SHP77 treated with DMSO at 0.1 percent for 48 hours (cell line): Measurements from ENCODE around the gene MYO1E.

Experiments
- DNase-seq: peaks from one replicate; lab custom pipeline; 2025; lab: John Stamatoyannopoulos, UW

Gene MYO1E

GRCh38 chr15:59191855-59192237 lies 180.8 kb downstream of the MYO1E start:
- DNase-seq, result no peak

DNA sequence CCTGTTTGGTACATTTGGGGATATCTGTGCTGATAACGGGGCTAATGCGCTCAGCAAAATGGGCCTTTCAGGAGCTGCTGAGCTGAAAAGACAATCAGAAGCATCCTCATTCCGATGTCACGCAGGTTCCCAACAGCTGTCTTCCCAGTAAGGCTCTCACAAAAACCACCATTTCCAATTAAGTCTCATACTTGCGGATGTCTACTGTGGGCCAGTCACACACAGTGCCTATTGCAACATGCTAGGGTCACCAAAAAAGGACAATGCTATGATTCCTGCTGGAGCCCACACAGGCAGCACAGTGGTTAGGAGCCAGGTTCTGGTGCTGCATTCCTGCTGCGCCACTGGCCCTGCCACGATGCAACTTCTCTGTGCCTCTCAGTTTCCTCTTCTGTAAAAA lies 182.4 kb downstream of the MYO1E start:
- DNase-seq, result no peak

GRCh38 chr15:59189241-59189640 lies 183.4 kb downstream of the MYO1E start:
- DNase-seq, result no peak

DNA sequence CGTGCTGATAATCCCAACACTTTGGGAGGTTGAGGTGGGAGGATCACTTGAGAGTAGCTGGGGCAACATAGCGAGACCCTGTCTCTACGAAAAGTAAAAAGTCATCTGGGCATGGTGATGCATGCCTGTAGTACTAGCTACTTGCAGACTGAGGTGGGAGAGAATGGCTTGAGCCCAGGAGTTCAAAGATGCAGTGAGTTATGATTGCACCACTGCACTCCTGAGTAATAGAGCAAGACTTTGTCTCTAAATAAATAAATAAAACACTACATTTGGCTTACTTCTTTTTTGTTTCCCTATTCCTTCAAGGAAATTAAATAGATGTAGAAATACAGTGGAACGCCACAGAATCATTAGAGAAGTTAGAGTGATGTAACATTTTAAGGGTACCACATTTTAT lies 186.2 kb downstream of the MYO1E start:
- no peak for DNase-seq

- no peak for DNase-seq
Observed at GRCh38 chr15:59185725-59186124, 186.9 kb downstream of the MYO1E start.

- DNase-seq, result no peak
Observed at GRCh38 chr15:59180945-59181600, 191.6 kb downstream of the MYO1E start.

DNA sequence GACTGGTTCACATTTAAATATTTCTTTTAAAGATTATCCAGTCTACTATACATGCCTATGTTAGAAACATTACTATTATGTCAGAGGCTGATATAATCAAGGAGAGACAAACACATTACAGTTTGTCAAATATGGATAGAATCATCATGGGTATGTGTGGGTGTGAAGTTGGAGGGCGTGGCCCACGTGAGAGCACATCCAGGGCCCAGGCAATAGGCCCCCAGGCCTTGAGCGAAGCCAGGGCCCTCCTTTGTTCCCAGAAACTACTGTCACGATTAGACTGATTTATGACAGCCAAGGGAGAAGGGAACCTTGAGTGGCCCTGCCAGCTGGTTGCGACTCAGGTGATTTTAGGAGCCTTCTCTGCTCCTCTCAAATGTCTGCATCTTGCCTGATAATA lies 193.0 kb downstream of the MYO1E start:
- no peak for DNase-seq

- peak; percentile 5 for DNase-seq
Observed at GRCh38 chr15:59178151-59178695, 194.4 kb downstream of the MYO1E start.

- no peak for DNase-seq
Observed at GRCh38 chr15:59177317-59177660, 195.4 kb downstream of the MYO1E start.

DNA sequence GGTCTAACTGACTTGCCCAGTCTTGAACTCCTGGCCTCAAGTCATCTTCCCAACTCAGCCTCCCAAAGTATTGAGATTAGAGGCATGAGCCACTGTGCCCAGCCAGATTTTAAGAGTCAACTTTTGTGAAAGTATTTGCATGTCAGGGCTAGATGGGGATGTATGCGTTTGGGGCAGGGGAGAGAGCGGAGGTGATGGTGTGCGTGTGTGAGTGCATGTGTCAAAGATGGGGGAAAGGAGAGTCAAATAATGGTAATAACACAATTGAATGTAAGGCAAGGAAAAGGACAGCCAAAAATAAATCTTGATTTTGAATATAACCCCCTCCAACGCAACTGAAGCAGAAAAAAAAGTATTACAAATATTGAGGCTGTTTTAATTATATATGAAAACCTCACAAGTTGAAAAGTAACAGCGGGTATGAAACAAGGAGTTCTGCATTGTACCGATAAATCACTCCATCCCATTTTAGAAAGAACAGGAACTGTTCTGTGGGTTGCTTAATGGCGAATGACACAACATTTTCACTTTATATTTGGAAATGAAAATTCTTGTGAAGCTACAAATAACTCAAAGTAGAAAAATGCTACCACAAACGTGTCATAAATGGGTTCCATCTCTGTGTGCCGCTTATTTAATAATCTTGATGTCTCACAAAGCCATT lies 195.9 kb downstream of the MYO1E start:
- no peak for DNase-seq

- peak; percentile 52 for DNase-seq
Observed at GRCh38 chr15:59174835-59175831, 197.5 kb downstream of the MYO1E start.

- DNase-seq, result no peak
Observed at GRCh38 chr15:59174151-59174834, 198.4 kb downstream of the MYO1E start.

- no peak for DNase-seq
Observed at GRCh38 chr15:59173194-59173593, 199.5 kb downstream of the MYO1E start.

DNA sequence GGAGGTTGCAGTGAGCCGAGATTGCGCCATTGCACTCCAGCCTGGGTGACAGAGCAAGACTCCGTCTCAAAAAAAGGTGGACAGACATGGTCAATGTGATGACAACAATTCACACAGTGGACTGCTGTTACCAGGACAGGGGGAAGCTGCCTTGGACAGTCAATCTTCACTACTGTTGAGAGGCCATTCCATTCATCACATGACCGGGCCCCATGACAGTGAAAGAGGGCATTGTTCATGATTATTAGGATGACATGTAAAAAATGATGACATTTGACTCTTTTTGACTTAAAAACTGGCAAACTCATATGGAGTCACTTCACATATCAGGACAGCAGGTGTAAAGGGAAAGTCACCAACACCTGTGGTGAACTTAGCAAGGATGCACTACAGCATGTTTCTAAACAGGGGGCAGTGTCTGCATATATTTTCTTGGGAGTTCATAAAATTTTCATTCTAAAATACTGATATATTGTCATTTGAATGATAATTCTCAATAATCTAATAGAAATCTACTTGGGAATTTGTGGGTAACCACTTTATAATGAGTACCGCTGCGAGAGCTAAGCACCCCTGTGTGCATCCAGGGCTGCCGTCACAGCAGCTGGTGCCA lies 200.3 kb downstream of the MYO1E start:
- no peak for DNase-seq

GRCh38 chr15:59171067-59171397 lies 201.6 kb downstream of the MYO1E start:
- no peak for DNase-seq

- no peak for DNase-seq
Observed at GRCh38 chr15:59170295-59171066, 202.2 kb downstream of the MYO1E start.

DNA sequence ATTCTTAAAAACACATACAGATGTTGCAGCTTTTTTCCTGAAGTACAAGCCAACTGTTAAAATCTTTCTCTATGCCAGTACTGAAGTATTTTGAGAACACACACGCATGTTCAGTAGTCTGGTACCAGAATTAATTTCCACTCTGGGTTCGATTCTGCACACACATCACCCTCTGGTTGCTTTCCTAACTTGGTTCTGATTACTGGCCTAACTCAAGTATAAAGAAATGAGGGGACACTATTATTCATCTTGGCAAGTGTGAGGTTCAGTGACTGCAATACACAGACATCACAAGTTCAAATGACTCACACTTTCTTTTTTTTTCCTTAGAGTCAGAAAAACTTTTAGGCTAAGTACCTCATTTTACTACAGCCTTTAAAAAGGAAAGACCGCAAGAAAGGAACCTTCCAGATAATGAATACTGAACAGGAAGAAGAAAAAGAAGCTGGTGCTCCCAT lies 203.4 kb downstream of the MYO1E start:
- DNase-seq, result no peak

DNA sequence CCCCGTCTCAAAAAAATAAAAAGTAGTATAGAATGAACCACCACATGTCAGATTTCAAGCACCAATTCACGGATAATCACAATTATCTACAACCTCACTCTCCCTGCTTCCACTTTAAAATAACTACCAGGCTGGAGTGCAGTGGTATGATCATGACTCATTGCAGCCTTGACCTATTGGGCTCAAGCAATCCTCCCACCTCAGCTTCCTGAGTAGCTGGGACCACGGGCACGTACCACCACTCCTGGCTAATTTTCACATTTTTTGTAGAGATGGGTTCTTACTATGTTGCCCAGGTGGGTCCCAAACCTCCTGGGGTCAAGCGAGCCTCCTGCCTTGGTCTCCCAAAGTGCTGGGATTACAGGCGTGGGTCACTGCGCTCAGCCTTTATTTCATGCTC lies 204.1 kb downstream of the MYO1E start:
- no peak for DNase-seq

DNA sequence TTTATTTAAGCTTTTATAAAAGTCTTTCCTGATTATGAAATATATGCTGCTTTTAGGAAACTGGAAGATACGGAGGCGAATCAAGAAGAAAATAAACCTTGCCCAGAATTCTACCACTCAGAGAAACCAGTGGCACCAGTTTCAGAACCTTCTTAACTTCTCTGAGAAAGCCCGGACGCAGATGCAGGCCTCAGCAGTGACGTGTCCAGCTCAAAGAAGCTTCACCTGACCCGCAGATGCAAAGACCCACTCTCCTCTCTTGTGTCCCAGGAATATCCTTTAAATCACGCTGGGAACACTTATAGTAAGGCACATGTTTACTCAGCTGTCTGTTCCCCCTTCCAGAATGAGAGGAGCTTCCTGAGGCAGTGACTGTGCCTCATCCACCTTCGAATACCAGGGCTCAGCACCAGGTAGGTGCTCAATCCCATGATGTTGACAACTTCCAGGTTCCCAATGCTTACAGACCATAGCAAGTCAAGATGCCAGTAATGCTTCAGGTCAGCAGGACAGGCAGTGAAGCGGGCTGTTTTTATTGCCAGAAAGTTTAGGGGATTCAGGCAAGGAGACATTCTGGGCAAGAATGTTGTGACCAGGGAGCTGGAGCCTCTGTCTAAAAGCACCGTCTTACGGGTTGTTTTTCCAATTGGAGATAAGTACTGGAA lies 205.9 kb downstream of the MYO1E start:
- DNase-seq, result no peak

DNA sequence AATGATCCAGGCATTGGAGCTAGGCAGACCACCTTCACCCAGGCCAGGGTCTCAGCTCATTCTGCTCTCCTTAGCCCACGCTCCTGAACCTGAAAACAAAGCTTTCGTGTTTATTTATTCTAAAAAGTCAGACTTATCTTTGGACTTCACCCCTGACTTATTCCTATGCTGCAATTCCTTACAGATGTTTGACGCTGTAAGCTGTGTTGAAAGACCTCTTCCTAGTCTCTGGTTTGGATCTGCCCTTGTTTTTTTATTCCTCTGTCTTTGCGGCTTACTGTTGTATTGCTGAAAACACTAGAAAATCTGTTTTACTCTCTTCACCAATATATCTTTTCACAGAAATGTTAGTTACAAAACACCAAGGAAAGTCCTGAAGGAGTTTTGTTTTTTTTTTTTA lies 206.5 kb downstream of the MYO1E start:
- no peak for DNase-seq
